Fibroblast of the aortic adventitia (primary cell): ENCODE data around the gene GSX1. TPM values are rescaled to one million over a fixed set of nuclear protein-coding genes. Genes with fewer than 3 reads are reported as not detected.

Experiments used
- small RNA-seq: library from RNA; depleted of rRNA; stranded (forward); fragments of <200 nt; gene quantifications from one replicate; pipeline ENCODE3, GENCODE V24; 2012
- total RNA-seq: library from RNA; depleted of rRNA; stranded (reverse); fragments of >200 nt; gene quantifications from 2 replicates; pipeline ENCODE4 v1.2.3, GENCODE V29; 2012; ENCODE audit warnings: low replicate concordance

GSX1 gene
- total RNA-seq, 1 donor: not detected

Small RNA genes lying within 50 kb of the gene (small RNA-seq; reads per million reads assigned to genes)
- gene RNU6-73P: 2.9 reads per million, percentile 80 among the genes with 10 or more reads in this experiment

Other genes starting within 250 kb of the GSX1 start
- 6.1 TPM in 2 replicates for gene LNX2, start 172.0 kb upstream of the GSX1 start, total RNA-seq
- gene POLR1D, start 170.6 kb upstream of the GSX1 start, total RNA-seq: 52.0 and 88.1 TPM in 2 replicates
- not detected in 2 replicates for gene PDX1, start 127.5 kb downstream of the GSX1 start, total RNA-seq
- gene CDX2, start 176.8 kb downstream of the GSX1 start, total RNA-seq: not detected in 2 replicates
- not detected in 2 replicates for gene URAD, start 196.2 kb downstream of the GSX1 start, total RNA-seq